Right lobe of liver (tissue), 6 donors: Measurements from ENCODE around the gene FLAD1. TPM values are rescaled to one million over a fixed set of nuclear protein-coding genes. Genes with fewer than 3 reads are reported as not detected.

Source experiments
- ATAC-seq, 4 donors: fragments of 200-7000 bp; cut with Tn5 transposase; one replicate each; pipeline ENCODE4 v1.9.1; 2020; ENCODE audit warnings: mild to moderate bottlenecking in 4 of 4, moderate library complexity in 4 of 4
- DNase-seq, 3 donors: peaks; one replicate each; pipeline ENCODE4 v3.0.0-alpha.2; 2020
- H3K27ac ChIP-seq, 3 donors: fragments of 200-600 bp; one replicate each; pipeline ENCODE4 v1.8.0; 2022
- H3K27me3 ChIP-seq, 2 donors: fragments of 200-600 bp; one replicate each; pipeline ENCODE4 v1.8.0; 2022
- H3K36me3 ChIP-seq, 4 donors: fragments of 200-600 bp; sonication (generic) in 1 of 4; one replicate each; pipeline versions ENCODE4 v1.5.1 to v1.8.0; 2017 to 2022; ENCODE audit warnings: control low read depth in 1 of 4
- H3K4me1 ChIP-seq, 4 donors: fragments of 200-600 bp; sonication (generic) in 1 of 4; one replicate each; pipeline versions ENCODE4 v1.5.1 to v1.8.0; 2017 to 2022; ENCODE audit warnings: control low read depth in 1 of 4
- H3K4me3 ChIP-seq, 3 donors: fragments of 200-600 bp; one replicate each; pipeline ENCODE4 v1.8.0; 2022
- H3K9me3 ChIP-seq, 4 donors: fragments of 200-600 bp; sonication (generic) in 1 of 4; one replicate each; pipeline versions ENCODE4 v1.5.1 to v1.8.0; 2017 to 2022; ENCODE audit warnings: control low read depth in 1 of 4
- POLR2A ChIP-seq: fragments of 450-650 bp; IDR thresholded peaks from one replicate; pipeline ENCODE4 v1.6.1; 2017; ENCODE audit warnings: antibody characterized with exemption, mild to moderate bottlenecking
- WGBS: methylation state at CpG from one replicate; pipeline ENCODE4 v1.1.6; 2018; ENCODE audit warnings: low coverage, low lambda C conversion rate; ENCODE audit not compliant: insufficient coverage; ENCODE audit errors: missing lambda C conversion rate; 5-methylcytosine and 5-hydroxymethylcytosine counted together
- intact Hi-C, 2 donors: fragments of 100-400 bp; cut with DNase I; formaldehyde crosslinking; loops; one replicate each; pipeline versions ENCODE4 v1.11.2 to v1.14.1; 2022
- microRNA-seq, 2 donors: library from miRNA; unstranded; fragments of <30 nt; microRNA quantifications; one replicate each; pipeline ENCODE4, GENCODE V29; 2019 to 2020
- small RNA-seq, 2 experiments: library from RNA; depleted of rRNA; stranded (forward); fragments of <200 nt; gene quantifications; one replicate each; pipeline ENCODE3, GENCODE V24; 2016
- total RNA-seq, 6 experiments: library from RNA; depleted of rRNA in 2 of 6; stranded (reverse); fragments of >200 nt in 2 of 6; fragmentation: NEBNext Ultra II Directional in 3 of 6; extraction: Animal tissue kit (Norgen Biotek cat#: 25700) in 3 of 6; gene quantifications; one replicate each; pipeline versions ENCODE4 v1.1.0 to v1.2.4, GENCODE V29; 2016 to 2023
- TF ChIP-seq, protein P1 (sequence below), 4 donors: fragments of 200-600 bp in 3 of 4; fragments of 450-650 bp in 1 of 4; IDR thresholded peaks; one replicate each; pipeline versions ENCODE4 v1.5.1 to v1.8.0; 2016 to 2022; ENCODE audit warnings: antibody characterized with exemption in 4 of 4, mild to moderate bottlenecking in 2 of 4
- donor health status: DM: no; HTN: yes; CAD: no.
- donor health status: DM: no; HTN: no; CAD: no.
- donor health status: DM: no; HTN: no; CAD: no.
- donor health status: DM: no; HTN: yes; CAD: no.
- donor health status: DM: no; HTN: yes; CAD: no.

The FLAD1 gene
- total RNA-seq, 6 experiments from 2014 or later, result 18.3 to 33.1 (median 24.6) TPM

GRCh38 chr1:155038602-155039307 lies 55.6 kb downstream of the FLAD1 start:
- no peak for TF ChIP-seq POLR2A
- TF ChIP-seq, protein P1, sequence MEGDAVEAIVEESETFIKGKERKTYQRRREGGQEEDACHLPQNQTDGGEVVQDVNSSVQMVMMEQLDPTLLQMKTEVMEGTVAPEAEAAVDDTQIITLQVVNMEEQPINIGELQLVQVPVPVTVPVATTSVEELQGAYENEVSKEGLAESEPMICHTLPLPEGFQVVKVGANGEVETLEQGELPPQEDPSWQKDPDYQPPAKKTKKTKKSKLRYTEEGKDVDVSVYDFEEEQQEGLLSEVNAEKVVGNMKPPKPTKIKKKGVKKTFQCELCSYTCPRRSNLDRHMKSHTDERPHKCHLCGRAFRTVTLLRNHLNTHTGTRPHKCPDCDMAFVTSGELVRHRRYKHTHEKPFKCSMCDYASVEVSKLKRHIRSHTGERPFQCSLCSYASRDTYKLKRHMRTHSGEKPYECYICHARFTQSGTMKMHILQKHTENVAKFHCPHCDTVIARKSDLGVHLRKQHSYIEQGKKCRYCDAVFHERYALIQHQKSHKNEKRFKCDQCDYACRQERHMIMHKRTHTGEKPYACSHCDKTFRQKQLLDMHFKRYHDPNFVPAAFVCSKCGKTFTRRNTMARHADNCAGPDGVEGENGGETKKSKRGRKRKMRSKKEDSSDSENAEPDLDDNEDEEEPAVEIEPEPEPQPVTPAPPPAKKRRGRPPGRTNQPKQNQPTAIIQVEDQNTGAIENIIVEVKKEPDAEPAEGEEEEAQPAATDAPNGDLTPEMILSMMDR (IDR thresholded peaks at IDR 0.05), result no peak
- H3K4me3 ChIP-seq, result no peak overlapping the region
- H3K36me3 ChIP-seq, result no peaks in the 10 kb centered on the region
- no peaks in the 10 kb centered on the region for H3K9me3 ChIP-seq
- no peaks in the 10 kb centered on the region for H3K27me3 ChIP-seq
- DNase-seq, result no peak
- WGBS, result 41% methylated on average over 8 of the region's 8 CpGs
- intact Hi-C loops, result no loop called here
- peaks cover 0 to 21% (median 6%) of the 10 kb centered on the region in 4 donors for H3K4me1 ChIP-seq
- H3K27ac ChIP-seq, result no peak overlapping the region
- peak; percentile 50 to 71 (median 62) for ATAC-seq

GRCh38 chr1:155039308-155039669 lies 56.1 kb downstream of the FLAD1 start:
- ATAC-seq (no peak), DNase-seq (no peak)
- no peak overlapping the region for H3K27ac ChIP-seq
- no peak for TF ChIP-seq POLR2A
- TF ChIP-seq, protein P1 (IDR thresholded peaks at IDR 0.05), result no peak
- no peak overlapping the region for H3K4me3 ChIP-seq
- no peaks in the 10 kb centered on the region for H3K9me3 ChIP-seq
- 47% methylated on average over 2 of the region's 4 CpGs for WGBS
- H3K36me3 ChIP-seq, result no peaks in the 10 kb centered on the region
- intact Hi-C loops, result no loop called here
- no peaks in the 10 kb centered on the region for H3K27me3 ChIP-seq
- H3K4me1 ChIP-seq, result peaks cover 0 to 26% (median 9%) of the 10 kb centered on the region in 4 donors

DNA sequence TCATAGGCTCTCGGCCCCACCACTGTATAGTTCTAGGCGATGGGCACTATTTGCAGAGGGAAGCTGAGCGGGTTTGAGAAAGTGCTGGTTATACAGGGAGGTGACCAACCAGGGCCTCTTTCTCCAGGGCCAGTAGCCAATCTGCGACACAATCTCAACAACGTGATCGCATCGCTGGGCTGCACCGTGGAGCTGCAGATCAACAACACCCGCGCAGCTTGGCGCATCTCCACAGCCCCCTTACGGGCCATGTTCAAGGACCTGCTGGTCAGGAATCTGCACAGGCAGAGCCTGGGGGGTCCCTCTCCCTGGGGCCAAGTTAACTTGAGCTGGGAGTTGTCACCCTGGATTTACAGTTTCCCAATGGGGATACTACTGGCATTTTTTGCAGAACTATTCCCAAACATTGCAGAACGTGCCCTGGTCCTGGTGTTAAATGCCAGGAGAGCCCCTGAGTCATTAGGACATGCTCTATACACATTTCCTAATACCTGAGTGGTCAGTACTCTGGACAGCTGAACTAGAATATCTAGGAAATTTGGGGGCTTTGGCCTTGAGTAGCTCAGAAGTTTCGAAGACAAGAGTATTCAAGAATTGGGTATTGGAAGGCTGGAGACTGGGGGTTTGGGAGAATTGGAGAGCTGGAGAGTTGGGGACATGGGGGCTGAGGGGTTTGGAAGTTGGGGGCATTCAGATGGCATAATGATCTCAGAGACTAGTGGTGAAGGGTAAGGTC lies 57.4 kb downstream of the FLAD1 start:
- no peak for TF ChIP-seq POLR2A
- TF ChIP-seq, protein P1 (IDR thresholded peaks at IDR 0.05), result no peak
- 97% methylated on average over 8 of the region's 14 CpGs for whole genome bisulfite sequencing
- no peak overlapping the region for H3K27ac ChIP-seq
- no peak for DNase-seq
- H3K27me3 ChIP-seq, result no peaks in the 10 kb centered on the region
- intact Hi-C loops, result no loop called here
- no peaks in the 10 kb centered on the region for H3K9me3 ChIP-seq
- peaks cover 0 to 32% (median 10%) of the 10 kb centered on the region in 4 donors for H3K4me1 ChIP-seq
- H3K4me3 ChIP-seq, result no peak overlapping the region
- ATAC-seq, result no peak
- no peaks in the 10 kb centered on the region for H3K36me3 ChIP-seq

Small RNA genes within 50 kb of the gene (microRNA-seq; reads per million reads assigned to microRNA genes)
- 0 to 0.29 reads per million in 2 donors for gene MIR4258

Small RNA genes within 50 kb of the gene (small RNA-seq; reads per million reads assigned to genes)
- gene MIR4258 (0 reads per million in 2 experiments), gene RF00017 (0 reads per million in 2 experiments)

Other genes with a start within 250 kb of the FLAD1 start
- gene KCNN3, start 113.1 kb upstream of the FLAD1 start, total RNA-seq, result under 1 TPM; 0.15 to 0.64 (median 0.32) TPM
- gene PMVK, start 46.6 kb upstream of the FLAD1 start, total RNA-seq, result 10 to 100 TPM; 16.9 to 34.5 (median 29.2) TPM
- 10 to 100 TPM; 16.7 to 25.9 (median 19.1) TPM for gene PBXIP1, start 27.2 kb upstream of the FLAD1 start, total RNA-seq
- 10 to 100 TPM in 4 of 6 experiments, 1 to 10 TPM in 2; 9.1 to 13.5 (median 10.9) TPM for gene PYGO2, start 21.6 kb upstream of the FLAD1 start, total RNA-seq
- 100 to 1,000 TPM in 1 of 6 experiments, 10 to 100 TPM in 5; 44.6 to 108 (median 75.3) TPM for gene SHC1, start 12.6 kb upstream of the FLAD1 start, total RNA-seq
- gene CKS1B, start 8.7 kb upstream of the FLAD1 start, total RNA-seq, result 10 to 100 TPM; 14.9 to 51.7 (median 23.1) TPM
- gene LENEP, start 10.2 kb downstream of the FLAD1 start, total RNA-seq, result not detected
- gene ZBTB7B, start 19.5 kb downstream of the FLAD1 start, total RNA-seq, result 10 to 100 TPM; 35.0 to 83.8 (median 38.8) TPM
- 1 to 10 TPM in 1 of 6 experiments, under 1 TPM in 4, not detected in 1; 0.72 to 1.4 (median 0.81) TPM for gene DCST2, start 50.4 kb downstream of the FLAD1 start, total RNA-seq
- not detected for gene DCST1, start 50.5 kb downstream of the FLAD1 start, total RNA-seq
- 10 to 100 TPM; 16.2 to 33.9 (median 26.4) TPM for gene ADAM15, start 68.0 kb downstream of the FLAD1 start, total RNA-seq
- gene EFNA4, start 80.4 kb downstream of the FLAD1 start, total RNA-seq, result 1 to 10 TPM; 2.3 to 6.4 (median 3.0) TPM
- 1 to 10 TPM in 4 of 6 experiments, under 1 TPM in 2; 0.26 to 4.0 (median 2.5) TPM for gene EFNA3, start 95.5 kb downstream of the FLAD1 start, total RNA-seq
- gene EFNA1, start 144.5 kb downstream of the FLAD1 start, total RNA-seq, result 100 to 1,000 TPM in 5 of 6 experiments, 10 to 100 TPM in 1; 87.5 to 419 (median 196) TPM
- gene SLC50A1, start 152.5 kb downstream of the FLAD1 start, total RNA-seq, result 10 to 100 TPM; 16.2 to 28.1 (median 24.4) TPM
- gene DPM3, start 157.2 kb downstream of the FLAD1 start, total RNA-seq, result 100 to 1,000 TPM in 1 of 6 experiments, 10 to 100 TPM in 5; 50.4 to 106 (median 60.4) TPM
- gene KRTCAP2, start 190.0 kb downstream of the FLAD1 start, total RNA-seq, result 100 to 1,000 TPM in 3 of 6 experiments, 10 to 100 TPM in 3; 85.5 to 145 (median 99.9) TPM
- under 1 TPM in 2 of 6 experiments, not detected in 4; 0.09 to 0.15 TPM for gene TRIM46, start 190.5 kb downstream of the FLAD1 start, total RNA-seq
- gene THBS3, start 224.6 kb downstream of the FLAD1 start, total RNA-seq, result 10 to 100 TPM in 3 of 6 experiments, 1 to 10 TPM in 3; 4.0 to 14.4 (median 10.5) TPM
- gene MTX1, start 225.4 kb downstream of the FLAD1 start, total RNA-seq, result 10 to 100 TPM; 20.0 to 50.7 (median 23.9) TPM